GM18526 (cell line): ENCODE measurements around the gene FMN1.

Experiments
- POLR2A ChIP-seq: IDR thresholded peaks from 3 replicates; pipeline ENCODE4 v1.6.1; 2011; ENCODE audit not compliant: insufficient read length; ENCODE audit errors: extremely low read depth

Gene FMN1

GRCh38 chr15:33074212-33074611, 120.3 kb downstream of the FMN1 start:
- TF ChIP-seq POLR2A = no peak

GRCh38 chr15:33071451-33071850, 123.1 kb downstream of the FMN1 start:
- no peak for TF ChIP-seq POLR2A

GRCh38 chr15:33069161-33069560, 125.4 kb downstream of the FMN1 start:
- no peak for TF ChIP-seq POLR2A

- TF ChIP-seq POLR2A = no peak
These were observed 126.0 kb downstream of the FMN1 start for GRCh38 chr15:33068511-33068990.

GRCh38 chr15:33068007-33068481, 126.5 kb downstream of the FMN1 start:
- no peak for TF ChIP-seq POLR2A

GRCh38 chr15:33067456-33067855, 127.1 kb downstream of the FMN1 start:
- TF ChIP-seq POLR2A = no peak

GRCh38 chr15:33066584-33066983, 127.9 kb downstream of the FMN1 start:
- no peak for TF ChIP-seq POLR2A

- no peak for TF ChIP-seq POLR2A
These were observed 129.6 kb downstream of the FMN1 start for GRCh38 chr15:33064878-33065277.

GRCh38 chr15:33059184-33059583, 135.3 kb downstream of the FMN1 start:
- no peak for TF ChIP-seq POLR2A

GRCh38 chr15:33057845-33058244, 136.7 kb downstream of the FMN1 start:
- TF ChIP-seq POLR2A = no peak

- no peak for TF ChIP-seq POLR2A
These were observed 138.6 kb downstream of the FMN1 start for GRCh38 chr15:33055962-33056361.

- TF ChIP-seq POLR2A = no peak
These were observed 143.0 kb downstream of the FMN1 start for GRCh38 chr15:33051528-33051927.

GRCh38 chr15:33048255-33048654, 146.3 kb downstream of the FMN1 start:
- no peak for TF ChIP-seq POLR2A

GRCh38 chr15:33047077-33047476, 147.4 kb downstream of the FMN1 start:
- no peak for TF ChIP-seq POLR2A

GRCh38 chr15:33046329-33046728, 148.2 kb downstream of the FMN1 start:
- no peak for TF ChIP-seq POLR2A

GRCh38 chr15:33045066-33045810, 149.3 kb downstream of the FMN1 start:
- TF ChIP-seq POLR2A = no peak

GRCh38 chr15:33044598-33044997, 149.9 kb downstream of the FMN1 start:
- no peak for TF ChIP-seq POLR2A

- no peak for TF ChIP-seq POLR2A
These were observed 150.9 kb downstream of the FMN1 start for GRCh38 chr15:33043636-33044035.

- no peak for TF ChIP-seq POLR2A
These were observed 154.0 kb downstream of the FMN1 start for GRCh38 chr15:33040496-33040895.
